Measurements from ENCODE around the gene SLC22A7.

GRCh38 chr6:43273707-43274106, 24.4 kb upstream of the SLC22A7 start:
- TF ChIP-seq CTCF (IDR thresholded peaks at IDR 0.05): no peak
- TF ChIP-seq POLR2A (IDR thresholded peaks at IDR 0.05): no peak
- TF ChIP-seq POLR2AphosphoS5 (IDR thresholded peaks at IDR 0.05; ENCODE audit: insufficient read depth in 1 of 2, low read depth in 1 of 2): no peak
